Endothelial cell of umbilical vein (primary cell): Measurements from ENCODE around the gene B4GALT5. TPM values are rescaled to one million over a fixed set of nuclear protein-coding genes. Genes with fewer than 3 reads are reported as not detected.

Experiments used
- BruUV-seq: library from RNA; stranded (reverse); fragments of 400-500 nt; replicated peaks from 2 replicates; lab custom pipeline; 2021; lab: Mats Ljungman, UMichigan
- CTCF ChIA-PET: fragments of 300-600, 350-600 bp; sonication (Branson Sonifier 250); formaldehyde crosslinking; loops from one replicate; lab custom pipeline; 2021; ENCODE audit warnings: antibody characterized with exemption, inconsistent platforms; lab: Charles Lee
- POLR2A ChIA-PET: fragments of 300-600, 350-600 bp; sonication (Branson Sonifier 250); formaldehyde crosslinking; loops from one replicate; lab custom pipeline; 2021; ENCODE audit warnings: antibody characterized with exemption, inconsistent platforms; lab: Charles Lee
- DNase-seq: peaks from one replicate; pipeline ENCODE4 v3.0.0-alpha.2; 2011; ENCODE audit warnings: low read depth, low spot score
- FAIRE-seq: peaks from 2 replicates; lab custom pipeline; 2011; peaks lifted over from hg19 to GRCh38; lab: Jason Lieb, UNC
- H2AFZ ChIP-seq: 2 replicates; pipeline ENCODE4 v1.6.0; 2012; ENCODE audit warnings: low read depth, low read length, control low read depth, inconsistent platforms
- H3K27ac ChIP-seq: 2 replicates; pipeline ENCODE4 v1.5.1; 2011; ENCODE audit warnings: low read depth, mild to moderate bottlenecking, control low read depth, low read length, moderate library complexity; ENCODE audit not compliant: insufficient read depth
- H3K27me3 ChIP-seq, 2 experiments: 2 replicates each; pipeline versions ENCODE4 v1.6.0 to v1.6.1; 2011; ENCODE audit warnings: low read length in 2 of 2, mixed read lengths in 1 of 2; ENCODE audit not compliant: control insufficient read depth in 2 of 2, insufficient read depth in 2 of 2
- H3K36me3 ChIP-seq, 2 experiments: 2 replicates in 1 of 2; 3 replicates in 1 of 2; pipeline ENCODE4 v1.5.1; 2011; ENCODE audit warnings: low read length in 2 of 2, mild to moderate bottlenecking in 1 of 2, moderate library complexity in 1 of 2; ENCODE audit not compliant: control insufficient read depth in 2 of 2, insufficient read depth in 2 of 2; ENCODE audit errors: extremely low read depth in 1 of 2
- H3K4me1 ChIP-seq: 3 replicates; pipeline ENCODE4 v1.5.1; 2011; ENCODE audit warnings: mild to moderate bottlenecking, low read length; ENCODE audit not compliant: control insufficient read depth, insufficient read depth; ENCODE audit errors: extremely low read depth
- H3K4me2 ChIP-seq: 2 replicates; pipeline ENCODE4 v1.6.1; 2011; ENCODE audit warnings: low read length, control low read depth, mixed read lengths; ENCODE audit not compliant: insufficient read depth
- H3K4me3 ChIP-seq, 3 experiments: fragments of 200-600 bp in 1 of 3; sonication (generic), shearing (Covaris generic) in 1 of 3; replicated peaks in 1 of 3; 2 replicates each; pipeline ENCODE4 v1.5.1; 2011 to 2016; ENCODE audit warnings: control low read depth in 3 of 3, low read length in 3 of 3, mild to moderate bottlenecking in 2 of 3, inconsistent platforms in 1 of 3, low read depth in 1 of 3, moderate library complexity in 1 of 3; ENCODE audit not compliant: insufficient read depth in 1 of 3
- H3K79me2 ChIP-seq: 2 replicates; pipeline ENCODE4 v1.6.0; 2012; ENCODE audit warnings: low read length, inconsistent platforms; ENCODE audit not compliant: control insufficient read depth, insufficient read depth
- H3K9ac ChIP-seq: replicated peaks from 2 replicates; pipeline ENCODE3; 2011; ENCODE audit warnings: low read length, control low read depth; ENCODE audit not compliant: insufficient read depth; ENCODE audit errors: extremely low read depth
- H3K9me1 ChIP-seq: replicated peaks from 3 replicates; pipeline ENCODE4 v1.6.0; 2011; ENCODE audit warnings: mild to moderate bottlenecking, low read length; ENCODE audit not compliant: control insufficient read depth, insufficient read depth; ENCODE audit errors: extremely low read depth
- H3K9me3 ChIP-seq: replicated peaks from 2 replicates; pipeline ENCODE4 v1.5.1; 2012; ENCODE audit warnings: low read length, inconsistent platforms; ENCODE audit not compliant: control insufficient read depth, insufficient read depth
- H4K20me1 ChIP-seq: replicated peaks from 2 replicates; pipeline ENCODE3; 2011; ENCODE audit warnings: mild to moderate bottlenecking, low read length; ENCODE audit not compliant: control insufficient read depth, insufficient read depth; ENCODE audit errors: extremely low read depth
- EZH2 ChIP-seq: IDR thresholded peaks from 2 replicates; pipeline ENCODE4 v1.6.1; 2012; ENCODE audit warnings: borderline replicate concordance, low read depth, mild to moderate bottlenecking, moderate library complexity, low read length, inconsistent platforms; ENCODE audit not compliant: severe bottlenecking
- FOS ChIP-seq: IDR thresholded peaks from 2 replicates; pipeline ENCODE4 v1.6.1; 2011; ENCODE audit warnings: mild to moderate bottlenecking, low read length, moderate library complexity, borderline replicate concordance; ENCODE audit not compliant: insufficient read depth
- GATA2 ChIP-seq: IDR thresholded peaks from 2 replicates; pipeline ENCODE4 v1.7.0; 2011; ENCODE audit warnings: low read depth, mild to moderate bottlenecking, moderate library complexity, mixed read lengths, low read length; ENCODE audit not compliant: insufficient read length, insufficient read depth
- JUN ChIP-seq: IDR thresholded peaks from 2 replicates; pipeline ENCODE4 v1.6.1; 2011; ENCODE audit warnings: borderline replicate concordance, low read depth; ENCODE audit not compliant: insufficient read length, insufficient read depth
- MAX ChIP-seq: IDR thresholded peaks from 2 replicates; pipeline ENCODE4 v1.6.1; 2011; ENCODE audit not compliant: insufficient read depth, insufficient read length
- MYC ChIP-seq: IDR thresholded peaks from one replicate; pipeline ENCODE4 v1.6.1; 2011; ENCODE audit warnings: mild to moderate bottlenecking, low read depth, low read length
- POLR2A ChIP-seq: IDR thresholded peaks from 2 replicates; pipeline ENCODE4 v1.6.1; 2012; ENCODE audit warnings: low read depth, mild to moderate bottlenecking, control low read depth, low read length
- POLR2AphosphoS5 ChIP-seq: IDR thresholded peaks from 2 replicates; pipeline ENCODE4 v1.6.1; 2012; ENCODE audit warnings: low read depth, mild to moderate bottlenecking, control low read depth, low read length, moderate library complexity; ENCODE audit not compliant: insufficient read depth
- dilution Hi-C: fragments of 300-500 bp; cut with MboI; formaldehyde crosslinking; loops from one replicate; pipeline ENCODE4 v1.15.0; 2019; ENCODE audit warnings: low sequenced_read_pairs; ENCODE audit not compliant: extremely low pct_ligation_motif_present
- intact Hi-C: fragments of 100-400 bp; cut with micrococcal nuclease; formaldehyde crosslinking; loops from one replicate; pipeline ENCODE4 v1.10.0; 2022
- polyA plus RNA-seq, 4 experiments: library from polyadenylated mRNA; depleted of rRNA in 3 of 4; stranded (reverse) in 3 of 4; unstranded in 1 of 4; fragments of >200 nt; gene quantifications; 2 replicates each; pipeline versions ENCODE4 v1.2.1 to v1.2.3, GENCODE V29; 2011 to 2012; ENCODE audit warnings: missing spikeins in 1 of 4
- total RNA-seq: library from RNA; stranded (reverse); gene quantifications from 2 replicates; pipeline ENCODE4 v1.2.3, GENCODE V29; 2021

B4GALT5 gene
- total and polyA plus RNA-seq, 2 donors (not counting 3 experiments of a cell fraction or from before 2014, with no cell fraction given) = 54.4 to 70.1 TPM

- CTCF ChIA-PET = no interaction called here
- Histone ChIP-seq H3K27ac (no peak overlapping the region), H3K9ac (no peak overlapping the region), H3K79me2 (no peaks in the 10 kb centered on the region), H4K20me1 (no peaks in the 10 kb centered on the region), H3K27me3 (no peaks in the 10 kb centered on the region), H3K4me2 (no peak overlapping the region), H3K4me3 (no peak overlapping the region), H3K36me3 (no peaks in the 10 kb centered on the region), H3K9me1 (no peaks in the 10 kb centered on the region), H3K4me1 (peaks cover 5% of the 10 kb centered on the region), H3K9me3 (no peaks in the 10 kb centered on the region), H2AFZ (no peak overlapping the region)
- intact Hi-C loops = no loop called here
- FAIRE-seq (no peak), DNase-seq (no peak)
- no TSS peak for BruUV-seq
- POLR2A ChIA-PET = no interaction called here
- dilution Hi-C loops = no loop called here
- TF ChIP-seq GATA2 (no peak), FOS (no peak)
These were observed 16.1 kb upstream of the B4GALT5 start for GRCh38 chr20:49729780-49730179.

GRCh38 chr20:49727894-49728885 is 14.5 kb upstream of the B4GALT5 start:
- Histone ChIP-seq H3K9ac (no peak overlapping the region), H2AFZ (no peak overlapping the region), H3K4me2 (no peak overlapping the region), H3K79me2 (no peaks in the 10 kb centered on the region), H3K27me3 (no peaks in the 10 kb centered on the region), H3K4me1 (peaks cover 10% of the 10 kb centered on the region), H3K27ac (no peak overlapping the region), H3K9me3 (no peaks in the 10 kb centered on the region), H4K20me1 (no peaks in the 10 kb centered on the region), H3K36me3 (no peaks in the 10 kb centered on the region), H3K4me3 (no peak overlapping the region), H3K9me1 (no peaks in the 10 kb centered on the region)
- DNase-seq = no peak
- no peak for FAIRE-seq
- ChIA-PET CTCF (no interaction called here), POLR2A (no interaction called here)
- dilution Hi-C loops (no loop called here), intact Hi-C loops (no loop called here)
- TF ChIP-seq JUN = no peak
- TF ChIP-seq FOS = no peak
- no peak for TF ChIP-seq EZH2
- TF ChIP-seq MYC = no peak
- no peak for TF ChIP-seq POLR2A
- no peak for TF ChIP-seq POLR2AphosphoS5
- no peak for TF ChIP-seq GATA2
- TF ChIP-seq MAX = no peak
- no TSS peak for BruUV-seq
